ENCODE results near the gene DOCK11. TPM values are rescaled to one million over a fixed set of nuclear protein-coding genes. Genes with fewer than 3 reads are reported as not detected.
"Not testable (repeated sequence)": the region's sequence is repeated elsewhere in the genome, so short reads cannot be mapped to it uniquely, and the experiment has no call there.

DOCK11 gene
- polyA plus RNA-seq, 1 donor from 2014 or later = 37.2 TPM

DNA sequence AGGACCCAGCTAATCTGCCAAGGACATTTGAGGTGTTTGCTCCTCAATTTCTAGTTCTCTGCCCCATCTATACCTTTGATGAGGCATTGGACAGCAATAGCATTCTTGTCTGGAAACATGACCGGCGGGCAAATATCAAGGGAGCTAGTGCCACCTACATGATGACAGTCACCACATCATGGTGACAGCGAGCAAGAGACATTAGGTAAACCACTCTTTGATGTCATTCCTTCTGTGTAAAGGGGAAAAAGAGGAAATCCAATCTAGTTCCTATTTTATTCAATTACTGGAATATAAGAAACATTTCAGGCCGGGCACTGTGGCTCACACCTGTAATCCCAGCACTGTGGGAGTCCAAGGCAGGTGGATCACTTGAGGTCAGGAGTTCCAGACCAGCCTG, 211.1 kb downstream of the DOCK11 start:
- no peak overlapping the region for H3K4me2 ChIP-seq (ENCODE audit: low read length)
- TF ChIP-seq MXI1 (conservative IDR thresholded peaks at IDR 0.05; ENCODE audit: poor library complexity, severe bottlenecking) (no peak), RAD21 (conservative IDR thresholded peaks at IDR 0.05) (no peak), TAF1 (IDR thresholded peaks at IDR 0.05; ENCODE audit: low read depth) (no peak), POLR2AphosphoS5 (IDR thresholded peaks at IDR 0.05) (no peak), EP300 (conservative IDR thresholded peaks at IDR 0.05; ENCODE audit: poor library complexity, severe bottlenecking) (no peak), EZH2 (IDR thresholded peaks at IDR 0.05; ENCODE audit: borderline replicate concordance, insufficient read depth, low read length, poor library complexity, severe bottlenecking) (no peak), SMC3 (conservative IDR thresholded peaks at IDR 0.05; ENCODE audit: poor library complexity) (no peak)
- TF ChIP-seq, protein P1, sequence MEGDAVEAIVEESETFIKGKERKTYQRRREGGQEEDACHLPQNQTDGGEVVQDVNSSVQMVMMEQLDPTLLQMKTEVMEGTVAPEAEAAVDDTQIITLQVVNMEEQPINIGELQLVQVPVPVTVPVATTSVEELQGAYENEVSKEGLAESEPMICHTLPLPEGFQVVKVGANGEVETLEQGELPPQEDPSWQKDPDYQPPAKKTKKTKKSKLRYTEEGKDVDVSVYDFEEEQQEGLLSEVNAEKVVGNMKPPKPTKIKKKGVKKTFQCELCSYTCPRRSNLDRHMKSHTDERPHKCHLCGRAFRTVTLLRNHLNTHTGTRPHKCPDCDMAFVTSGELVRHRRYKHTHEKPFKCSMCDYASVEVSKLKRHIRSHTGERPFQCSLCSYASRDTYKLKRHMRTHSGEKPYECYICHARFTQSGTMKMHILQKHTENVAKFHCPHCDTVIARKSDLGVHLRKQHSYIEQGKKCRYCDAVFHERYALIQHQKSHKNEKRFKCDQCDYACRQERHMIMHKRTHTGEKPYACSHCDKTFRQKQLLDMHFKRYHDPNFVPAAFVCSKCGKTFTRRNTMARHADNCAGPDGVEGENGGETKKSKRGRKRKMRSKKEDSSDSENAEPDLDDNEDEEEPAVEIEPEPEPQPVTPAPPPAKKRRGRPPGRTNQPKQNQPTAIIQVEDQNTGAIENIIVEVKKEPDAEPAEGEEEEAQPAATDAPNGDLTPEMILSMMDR (IDR thresholded peaks at IDR 0.05; ENCODE audit: poor library complexity, severe bottlenecking) = no peak
- TF ChIP-seq, protein P2, sequence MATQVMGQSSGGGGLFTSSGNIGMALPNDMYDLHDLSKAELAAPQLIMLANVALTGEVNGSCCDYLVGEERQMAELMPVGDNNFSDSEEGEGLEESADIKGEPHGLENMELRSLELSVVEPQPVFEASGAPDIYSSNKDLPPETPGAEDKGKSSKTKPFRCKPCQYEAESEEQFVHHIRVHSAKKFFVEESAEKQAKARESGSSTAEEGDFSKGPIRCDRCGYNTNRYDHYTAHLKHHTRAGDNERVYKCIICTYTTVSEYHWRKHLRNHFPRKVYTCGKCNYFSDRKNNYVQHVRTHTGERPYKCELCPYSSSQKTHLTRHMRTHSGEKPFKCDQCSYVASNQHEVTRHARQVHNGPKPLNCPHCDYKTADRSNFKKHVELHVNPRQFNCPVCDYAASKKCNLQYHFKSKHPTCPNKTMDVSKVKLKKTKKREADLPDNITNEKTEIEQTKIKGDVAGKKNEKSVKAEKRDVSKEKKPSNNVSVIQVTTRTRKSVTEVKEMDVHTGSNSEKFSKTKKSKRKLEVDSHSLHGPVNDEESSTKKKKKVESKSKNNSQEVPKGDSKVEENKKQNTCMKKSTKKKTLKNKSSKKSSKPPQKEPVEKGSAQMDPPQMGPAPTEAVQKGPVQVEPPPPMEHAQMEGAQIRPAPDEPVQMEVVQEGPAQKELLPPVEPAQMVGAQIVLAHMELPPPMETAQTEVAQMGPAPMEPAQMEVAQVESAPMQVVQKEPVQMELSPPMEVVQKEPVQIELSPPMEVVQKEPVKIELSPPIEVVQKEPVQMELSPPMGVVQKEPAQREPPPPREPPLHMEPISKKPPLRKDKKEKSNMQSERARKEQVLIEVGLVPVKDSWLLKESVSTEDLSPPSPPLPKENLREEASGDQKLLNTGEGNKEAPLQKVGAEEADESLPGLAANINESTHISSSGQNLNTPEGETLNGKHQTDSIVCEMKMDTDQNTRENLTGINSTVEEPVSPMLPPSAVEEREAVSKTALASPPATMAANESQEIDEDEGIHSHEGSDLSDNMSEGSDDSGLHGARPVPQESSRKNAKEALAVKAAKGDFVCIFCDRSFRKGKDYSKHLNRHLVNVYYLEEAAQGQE (IDR thresholded peaks at IDR 0.05; ENCODE audit: borderline replicate concordance) = no peak
- H3K27me3 ChIP-seq (ENCODE audit: insufficient read depth, low read depth, low read length) = no peaks in the 10 kb centered on the region
- no peak overlapping the region for H3K9ac ChIP-seq (ENCODE audit: low read length)
- no peaks in the 10 kb centered on the region for H3F3A ChIP-seq (ENCODE audit: insufficient read depth, low read length, poor library complexity, severe bottlenecking)
- no peak overlapping the region for H2AFZ ChIP-seq (ENCODE audit: low read depth, low read length)
- no peak overlapping the region for H3K27ac ChIP-seq (ENCODE audit: low read length)
- no peak overlapping the region for H3K4me3 ChIP-seq (ENCODE audit: low read length)
- H3K79me2 ChIP-seq (replicated peaks; ENCODE audit: insufficient read depth, low read length) = no peaks in the 10 kb centered on the region
- H3K9me3 ChIP-seq (ENCODE audit: low read length) = no peaks in the 10 kb centered on the region
- no peaks in the 10 kb centered on the region for H3K9me2 ChIP-seq (ENCODE audit: insufficient read depth, low read length)
- H3K36me3 ChIP-seq (ENCODE audit: insufficient read depth, low read length) = no peaks in the 10 kb centered on the region
- H4K20me1 ChIP-seq (ENCODE audit: insufficient read depth) = no peaks in the 10 kb centered on the region

DNA sequence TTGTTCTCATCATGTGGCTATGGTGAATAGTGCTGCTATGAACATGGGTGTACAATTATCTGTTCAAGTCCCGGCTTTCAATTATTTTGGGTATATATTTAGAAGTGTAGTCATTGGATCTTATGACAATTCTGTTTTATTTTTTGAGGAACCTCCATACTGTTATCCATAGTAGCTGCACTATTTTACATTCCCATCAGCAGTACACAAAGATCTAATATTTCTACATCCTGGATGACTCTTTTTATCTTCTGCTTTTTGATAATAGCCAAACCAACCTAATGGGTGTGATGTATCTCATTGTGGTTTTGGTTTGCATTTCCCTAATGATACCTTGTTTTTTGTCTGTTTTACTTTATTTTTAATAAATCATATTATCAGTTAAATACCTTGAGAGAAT, 218.9 kb downstream of the DOCK11 start:
- H4K20me1 ChIP-seq (ENCODE audit: insufficient read depth) = no peaks in the 10 kb centered on the region
- no peak overlapping the region for H3K4me2 ChIP-seq (ENCODE audit: low read length)
- no peaks in the 10 kb centered on the region for H3K79me2 ChIP-seq (replicated peaks; ENCODE audit: insufficient read depth, low read length)
- H3F3A ChIP-seq (ENCODE audit: insufficient read depth, low read length, poor library complexity, severe bottlenecking) = no peaks in the 10 kb centered on the region
- no peak overlapping the region for H2AFZ ChIP-seq (ENCODE audit: low read depth, low read length)
- H3K27me3 ChIP-seq (ENCODE audit: insufficient read depth, low read depth, low read length) = no peaks in the 10 kb centered on the region
- H3K27ac ChIP-seq (ENCODE audit: low read length) = no peak overlapping the region
- H3K4me3 ChIP-seq (ENCODE audit: low read length) = no peak overlapping the region
- H3K36me3 ChIP-seq (ENCODE audit: insufficient read depth, low read length) = no peaks in the 10 kb centered on the region
- no peak overlapping the region for H3K9ac ChIP-seq (ENCODE audit: low read length)
- no peaks in the 10 kb centered on the region for H3K9me3 ChIP-seq (ENCODE audit: low read length)
- no peak for TF ChIP-seq SMC3 (conservative IDR thresholded peaks at IDR 0.05; ENCODE audit: poor library complexity)
- TF ChIP-seq, protein P2 (IDR thresholded peaks at IDR 0.05; ENCODE audit: borderline replicate concordance) = no peak
- no peak for TF ChIP-seq POLR2AphosphoS5 (IDR thresholded peaks at IDR 0.05)
- TF ChIP-seq, protein P1 (IDR thresholded peaks at IDR 0.05; ENCODE audit: poor library complexity, severe bottlenecking) = no peak
- no peak for TF ChIP-seq EP300 (conservative IDR thresholded peaks at IDR 0.05; ENCODE audit: poor library complexity, severe bottlenecking)
- TF ChIP-seq TAF1 (IDR thresholded peaks at IDR 0.05; ENCODE audit: low read depth) = no peak
- no peak for TF ChIP-seq MXI1 (conservative IDR thresholded peaks at IDR 0.05; ENCODE audit: poor library complexity, severe bottlenecking)
- TF ChIP-seq RAD21 (conservative IDR thresholded peaks at IDR 0.05) = no peak
- TF ChIP-seq EZH2 (IDR thresholded peaks at IDR 0.05; ENCODE audit: borderline replicate concordance, insufficient read depth, low read length, poor library complexity, severe bottlenecking) = no peak
- no peaks in the 10 kb centered on the region for H3K9me2 ChIP-seq (ENCODE audit: insufficient read depth, low read length)

DNA sequence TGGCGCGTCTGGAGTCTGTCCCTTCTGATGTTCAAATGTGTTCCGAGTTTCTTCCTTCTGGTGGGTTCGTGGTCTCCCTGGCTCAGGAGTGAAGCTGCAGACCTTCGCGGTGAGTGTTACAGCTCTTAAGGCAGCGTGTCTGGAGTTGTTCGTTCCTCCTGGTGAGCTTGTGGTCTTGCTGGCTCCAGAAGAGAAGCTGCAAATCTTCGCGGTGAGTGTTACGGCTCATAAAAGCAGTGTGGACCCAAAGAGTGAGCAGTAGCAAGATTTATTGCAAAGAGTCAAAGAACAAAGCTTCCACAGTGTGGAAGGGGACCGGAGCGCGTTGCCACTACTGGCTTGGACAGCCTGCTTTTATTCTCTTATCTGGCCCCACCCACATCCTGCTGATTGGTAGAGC, 220.3 kb downstream of the DOCK11 start:
- H3F3A ChIP-seq (ENCODE audit: insufficient read depth, low read length, poor library complexity, severe bottlenecking); H3K9me2 ChIP-seq (ENCODE audit: insufficient read depth, low read length); H3K4me3 ChIP-seq (ENCODE audit: low read length); H3K27ac ChIP-seq (ENCODE audit: low read length); H3K9me3 ChIP-seq (ENCODE audit: low read length); H3K79me2 ChIP-seq (replicated peaks; ENCODE audit: insufficient read depth, low read length); H3K36me3 ChIP-seq (ENCODE audit: insufficient read depth, low read length); H4K20me1 ChIP-seq (ENCODE audit: insufficient read depth); H3K9ac ChIP-seq (ENCODE audit: low read length); H3K27me3 ChIP-seq (ENCODE audit: insufficient read depth, low read depth, low read length); H2AFZ ChIP-seq (ENCODE audit: low read depth, low read length); H3K4me2 ChIP-seq (ENCODE audit: low read length): not testable (repeated sequence)

Data from neural cell (in vitro differentiated cells).